IPS-18c (cell line): ENCODE results near the gene C4orf54.

Source experiments
- H3K4me3 ChIP-seq: 2 replicates; pipeline ENCODE4 v1.7.0; 2013; ENCODE audit warnings: low read depth, mild to moderate bottlenecking, low read length, moderate library complexity; ENCODE audit not compliant: insufficient read depth
- H3K9me3 ChIP-seq: one replicate; pipeline ENCODE4 v1.6.1; 2013; ENCODE audit warnings: mild to moderate bottlenecking, low read length, moderate library complexity; ENCODE audit not compliant: control insufficient read depth, insufficient read depth

Gene C4orf54

DNA sequence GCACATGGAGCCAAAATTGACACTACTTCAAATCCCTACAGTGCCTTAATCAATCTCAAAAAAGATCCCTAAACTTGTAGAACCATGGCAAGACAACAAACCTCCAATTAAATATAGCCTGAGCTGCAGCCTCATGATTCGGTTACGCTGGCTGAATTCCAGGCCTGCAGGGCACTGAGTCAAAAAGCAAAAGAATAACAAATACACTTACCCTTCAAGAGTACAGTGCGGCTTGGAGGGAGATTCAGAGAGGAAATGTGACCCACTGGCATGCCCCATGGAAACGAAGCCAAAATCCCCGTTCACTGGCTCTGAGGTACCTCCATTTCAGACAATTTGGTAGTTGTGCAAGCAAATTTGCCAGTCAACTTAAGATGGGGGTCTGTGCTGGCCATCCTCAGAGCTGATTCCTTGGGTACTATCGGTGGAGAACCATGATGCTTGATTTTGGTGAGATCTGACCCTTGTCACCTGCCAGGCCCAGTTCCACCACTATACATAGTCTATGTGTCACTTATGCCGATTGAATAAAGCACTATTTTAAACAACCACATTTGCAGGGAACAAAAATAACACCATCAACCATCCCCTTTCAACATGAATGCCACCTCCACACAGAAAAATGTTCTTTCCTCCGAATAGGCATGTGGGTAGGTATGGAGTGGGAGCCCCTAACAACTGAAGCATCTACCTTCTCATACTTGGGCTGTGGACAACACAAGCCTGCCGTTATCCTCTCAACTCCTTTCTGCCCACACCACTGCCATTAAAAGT lies 2.1 kb downstream of the C4orf54 start:
- no peak overlapping the region for H3K4me3 ChIP-seq
- H3K9me3 ChIP-seq, result peaks cover 2% of the 10 kb centered on the region

DNA sequence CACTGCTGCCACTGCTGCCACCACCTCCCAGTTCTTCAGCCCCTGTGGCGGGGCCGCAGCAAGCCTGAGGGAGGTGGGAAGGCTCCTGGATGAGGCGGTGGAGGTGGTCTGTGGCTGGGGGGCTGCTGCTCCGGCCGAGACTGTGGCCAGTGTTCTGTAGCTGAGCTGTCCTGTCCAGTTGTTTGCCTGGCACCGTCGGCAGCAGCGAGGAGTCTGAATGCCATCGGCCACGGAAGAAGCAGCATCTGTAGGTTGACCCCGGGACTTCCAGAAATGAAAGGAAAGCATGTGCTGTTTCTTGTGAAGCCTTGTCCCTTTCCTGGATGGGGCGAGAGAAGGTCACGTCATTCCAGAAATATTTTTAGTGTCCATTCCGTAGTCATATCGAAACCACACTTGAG lies 3.3 kb downstream of the C4orf54 start:
- H3K9me3 ChIP-seq, result peaks cover 2% of the 10 kb centered on the region

DNA sequence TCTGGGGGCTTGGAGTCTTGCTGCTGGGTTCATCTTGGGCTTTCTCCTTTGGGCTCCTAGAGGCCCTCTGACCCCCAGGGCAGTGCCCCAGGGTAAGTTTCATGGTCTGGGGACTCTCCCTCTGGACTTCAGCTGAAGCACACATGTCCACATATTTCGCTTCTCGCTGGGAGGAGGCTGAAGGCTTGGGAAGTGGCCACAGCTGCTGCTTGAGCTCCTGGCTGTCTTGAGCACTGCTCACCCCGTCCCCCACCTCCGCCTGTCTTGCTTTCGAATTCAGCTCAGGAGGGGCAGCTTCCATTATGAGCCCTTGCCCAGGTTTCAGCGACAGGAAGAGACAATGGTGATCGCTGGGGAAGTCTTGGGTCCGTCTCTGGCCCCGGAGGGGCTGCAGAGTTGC lies 3.7 kb downstream of the C4orf54 start:
- no peak overlapping the region for H3K4me3 ChIP-seq

More for the DNA sequence above, 3.3 kb downstream of the C4orf54 start:
- H3K4me3 ChIP-seq, result no peak overlapping the region

DNA sequence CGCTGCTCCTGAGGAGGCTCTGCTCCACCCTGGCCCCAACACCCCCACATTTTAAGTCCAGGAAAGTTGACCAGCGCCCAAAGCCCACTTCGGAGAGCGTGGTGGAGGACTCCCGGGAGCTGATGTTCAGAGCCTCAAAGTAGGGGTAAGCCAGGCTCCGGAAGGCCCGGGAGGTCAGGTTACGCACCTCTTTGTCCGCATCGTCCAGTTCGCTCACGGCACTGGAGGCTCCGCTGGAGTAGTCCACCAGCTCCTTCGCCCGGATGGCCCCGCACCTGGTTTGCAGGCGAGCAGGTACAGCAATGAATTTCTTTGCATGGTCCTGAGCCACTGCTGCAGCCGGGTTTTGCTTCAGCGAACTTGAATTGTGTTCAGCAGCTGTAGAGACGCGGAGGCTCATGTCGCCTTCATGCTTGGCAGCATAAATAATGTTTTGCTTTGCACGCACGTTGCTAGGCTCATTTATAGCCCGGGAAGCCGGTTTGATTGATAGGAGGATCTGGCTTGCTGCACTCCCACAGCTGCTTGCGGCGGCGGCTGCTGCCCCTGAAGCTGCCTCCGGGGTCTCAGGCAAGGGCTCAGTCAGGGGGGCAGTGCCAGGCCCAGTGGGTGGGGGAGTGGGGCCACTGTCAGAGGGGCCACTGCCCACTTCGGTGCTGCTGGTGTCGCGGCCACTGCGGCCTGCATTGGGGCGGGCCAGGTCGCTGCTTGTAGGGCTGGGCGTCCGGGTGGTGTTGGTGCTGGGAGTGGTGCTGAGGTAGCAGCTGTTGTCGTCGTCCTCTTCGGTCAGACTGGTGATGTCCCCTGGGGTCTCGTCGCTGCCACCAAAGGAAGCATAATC lies 4.8 kb downstream of the C4orf54 start:
- Histone ChIP-seq H3K9me3 (peaks cover 2% of the 10 kb centered on the region), H3K4me3 (no peak overlapping the region)

More for the DNA sequence above, 3.7 kb downstream of the C4orf54 start:
- peaks cover 2% of the 10 kb centered on the region for H3K9me3 ChIP-seq

DNA sequence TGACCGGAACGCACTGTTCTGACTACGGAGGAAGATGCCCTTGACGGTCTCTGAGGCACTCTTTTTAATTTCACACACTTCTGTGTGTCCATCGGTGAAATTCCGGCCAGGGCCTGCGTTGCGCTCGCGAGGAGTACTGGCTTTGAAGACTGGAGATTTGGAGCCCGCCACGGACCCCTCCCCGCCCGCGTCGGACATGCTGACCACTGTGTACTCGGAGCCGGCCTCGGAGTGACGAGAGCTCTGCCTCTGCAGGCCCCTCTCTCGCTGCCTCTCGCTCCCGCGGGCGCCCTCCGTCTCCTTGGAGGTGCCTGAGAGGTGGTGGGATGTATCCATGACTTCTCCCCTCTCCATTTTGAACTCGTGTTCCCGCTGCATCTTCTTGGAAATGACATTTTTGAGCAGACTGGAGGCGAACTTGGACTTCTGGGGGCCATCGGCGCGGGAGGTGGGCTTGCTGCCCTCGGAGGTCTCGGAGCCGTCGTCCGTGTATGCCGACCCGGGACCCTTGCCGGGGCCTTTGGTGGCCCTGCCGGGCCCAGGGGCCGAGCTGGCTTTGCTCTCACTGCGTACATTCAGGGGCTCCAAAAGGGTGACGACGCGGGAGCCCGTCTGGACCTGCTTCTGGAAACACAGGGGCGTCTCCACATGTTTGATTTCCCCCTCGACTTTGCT lies 5.7 kb downstream of the C4orf54 start:
- Histone ChIP-seq H3K9me3 (peaks cover 2% of the 10 kb centered on the region), H3K4me3 (no peak overlapping the region)

DNA sequence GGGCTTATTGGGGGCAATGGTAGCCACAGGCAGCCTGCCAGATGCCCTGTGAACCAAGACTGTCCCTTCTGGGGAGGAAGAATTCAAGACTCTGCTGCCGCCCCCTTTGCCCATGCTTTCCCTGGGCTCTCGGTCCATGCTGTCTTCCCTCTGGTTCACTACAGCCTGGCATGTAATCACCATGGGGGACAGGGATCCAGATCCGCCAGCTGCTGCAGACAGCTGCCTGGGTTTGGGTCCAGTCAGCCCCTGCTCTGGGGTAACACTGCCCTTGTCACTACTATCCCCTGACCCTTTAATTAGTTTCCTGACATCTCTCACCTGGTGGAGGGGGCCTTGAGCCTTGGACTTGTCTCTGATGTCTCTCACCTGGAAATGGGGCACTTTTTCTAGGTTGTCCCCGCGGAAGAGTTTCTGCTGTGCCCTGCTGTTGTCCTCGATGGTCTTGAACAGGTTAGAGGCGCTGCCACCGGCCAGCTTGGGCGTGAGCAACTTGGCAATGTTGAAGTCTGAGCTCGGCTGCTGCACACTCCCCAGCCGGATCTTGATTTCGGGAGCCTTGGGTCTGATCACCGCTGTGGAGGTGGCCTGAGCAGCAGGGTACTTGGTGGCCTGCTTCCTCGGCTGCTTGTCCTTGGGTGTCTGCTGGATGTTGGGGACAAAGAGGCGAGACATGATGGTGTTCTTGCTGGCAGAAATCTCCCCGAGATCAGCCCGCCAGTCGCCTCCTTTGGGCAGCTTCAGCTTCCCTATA lies 6.4 kb downstream of the C4orf54 start:
- Histone ChIP-seq H3K4me3 (no peak overlapping the region), H3K9me3 (peaks cover 2% of the 10 kb centered on the region)

DNA sequence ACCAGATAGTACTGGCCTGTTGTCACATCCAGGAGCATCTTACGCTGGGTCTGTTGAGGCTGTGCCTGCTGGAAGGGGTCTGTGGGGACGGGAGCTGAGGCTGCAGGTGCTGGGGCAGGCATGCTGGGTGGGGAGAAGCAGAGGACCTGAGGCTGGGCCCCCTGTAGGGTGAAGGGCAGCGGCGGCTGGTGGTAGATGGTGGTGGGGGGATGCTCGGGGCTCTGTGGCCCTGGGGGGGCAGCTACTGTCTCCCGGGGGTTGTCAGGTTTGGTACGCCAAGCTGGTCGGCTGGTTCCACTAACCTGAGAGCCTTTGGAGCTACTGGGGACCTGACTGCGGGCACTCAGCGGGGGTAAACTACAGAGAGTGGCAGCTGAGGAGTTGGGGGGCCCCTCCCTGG lies 7.8 kb downstream of the C4orf54 start:
- H3K4me3 ChIP-seq, result no peak overlapping the region
- H3K9me3 ChIP-seq, result peaks cover 2% of the 10 kb centered on the region

DNA sequence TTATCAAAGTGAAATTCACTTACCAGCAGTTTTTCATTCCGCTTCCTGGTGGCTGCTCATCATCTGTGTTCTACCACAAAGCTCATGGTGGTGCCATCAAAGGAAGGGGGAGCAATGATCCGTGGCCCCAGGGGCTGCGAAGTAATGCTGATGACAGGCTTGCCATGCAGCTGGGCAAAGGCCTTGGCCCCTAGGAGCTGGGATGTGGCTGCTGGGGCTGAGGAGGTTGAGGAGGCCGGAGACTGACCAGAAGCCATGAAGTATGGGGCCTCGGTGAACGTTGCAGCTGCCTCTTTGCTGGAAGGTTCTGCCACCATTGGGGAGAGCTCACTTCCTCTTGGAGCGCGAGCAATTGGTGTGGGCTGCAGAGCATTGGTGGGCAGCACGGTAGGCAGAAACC lies 8.4 kb downstream of the C4orf54 start:
- Histone ChIP-seq H3K4me3 (no peak overlapping the region), H3K9me3 (no peaks in the 10 kb centered on the region)

DNA sequence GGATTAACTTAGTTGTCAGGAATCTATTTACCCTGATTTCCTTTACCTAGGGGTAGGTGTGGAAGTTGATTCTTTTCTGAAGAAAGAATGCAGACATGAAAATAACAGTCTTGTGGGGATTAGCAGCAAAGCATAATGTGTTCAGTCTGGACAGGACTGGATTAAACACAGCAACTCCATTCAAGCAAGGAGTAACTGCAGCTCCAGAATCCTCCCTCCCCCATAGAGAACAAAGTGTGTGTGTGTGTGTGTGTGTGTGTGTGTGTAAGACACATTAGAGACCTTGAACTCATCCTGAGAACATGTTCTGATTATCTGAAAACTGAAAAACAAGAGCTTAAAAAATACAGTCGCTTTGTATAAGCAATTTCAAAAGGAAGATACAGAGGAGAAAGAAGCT lies 9.3 kb downstream of the C4orf54 start:
- no peaks in the 10 kb centered on the region for H3K9me3 ChIP-seq
- H3K4me3 ChIP-seq, result no peak overlapping the region

DNA sequence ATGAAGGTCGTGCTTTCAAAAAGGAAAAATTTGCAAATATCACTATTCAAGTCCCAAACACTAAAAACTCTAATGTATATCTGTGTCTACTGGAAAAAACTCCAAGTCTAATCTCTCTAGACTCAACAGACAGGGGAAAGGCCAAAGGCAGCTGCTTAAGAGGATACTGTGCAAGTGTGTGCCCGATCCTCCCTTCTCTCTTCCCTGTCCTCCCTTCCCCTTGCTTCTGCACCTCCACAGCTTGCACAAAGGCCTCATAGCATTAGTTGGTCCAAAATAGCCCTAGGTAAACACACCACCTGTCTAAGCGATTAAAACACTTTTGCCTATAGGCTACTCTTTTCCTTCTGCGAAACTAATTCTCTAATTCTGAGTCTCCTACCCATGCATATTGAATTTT lies 10.6 kb downstream of the C4orf54 start:
- H3K9me3 ChIP-seq, result no peaks in the 10 kb centered on the region
- no peak overlapping the region for H3K4me3 ChIP-seq

DNA sequence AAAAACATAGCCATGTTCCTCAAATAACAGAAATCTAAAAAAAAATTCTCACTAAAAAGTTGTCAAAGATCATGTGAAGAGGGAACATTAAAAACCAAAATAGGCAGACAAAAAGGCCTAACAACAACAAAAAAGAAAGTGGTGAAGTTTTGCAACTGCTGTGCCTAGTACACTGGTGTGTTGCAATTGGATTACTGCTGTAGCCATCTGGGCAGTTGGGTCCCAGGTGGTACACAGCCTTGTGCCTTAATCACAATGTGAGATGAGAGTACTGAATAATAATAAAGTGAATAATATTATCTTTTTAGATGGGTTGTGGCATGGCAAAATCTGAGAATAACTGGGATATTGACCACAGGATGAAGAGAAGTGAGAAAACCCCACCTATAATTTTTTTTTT lies 12.0 kb downstream of the C4orf54 start:
- H3K9me3 ChIP-seq, result no peaks in the 10 kb centered on the region
- H3K4me3 ChIP-seq, result no peak overlapping the region

DNA sequence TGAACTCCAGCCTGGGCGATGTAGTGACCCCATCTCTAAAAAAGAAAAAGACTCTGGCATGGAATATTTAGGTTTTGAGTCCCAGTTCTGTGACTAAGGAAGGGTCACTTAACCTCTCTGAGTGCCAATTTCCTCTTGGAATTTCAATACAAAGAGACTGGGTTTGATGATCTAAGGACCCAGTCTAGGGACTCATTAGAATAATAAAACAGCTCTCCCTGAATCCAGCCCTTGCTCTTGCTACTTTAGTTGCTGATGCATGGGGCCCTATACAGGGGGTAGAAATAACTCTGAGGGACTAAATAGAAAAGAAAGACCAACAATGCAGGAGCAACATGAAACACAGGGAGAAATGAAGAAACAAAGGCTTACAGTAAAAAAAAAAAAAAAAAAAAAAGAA lies 12.6 kb downstream of the C4orf54 start:
- H3K9me3 ChIP-seq, result no peaks in the 10 kb centered on the region

DNA sequence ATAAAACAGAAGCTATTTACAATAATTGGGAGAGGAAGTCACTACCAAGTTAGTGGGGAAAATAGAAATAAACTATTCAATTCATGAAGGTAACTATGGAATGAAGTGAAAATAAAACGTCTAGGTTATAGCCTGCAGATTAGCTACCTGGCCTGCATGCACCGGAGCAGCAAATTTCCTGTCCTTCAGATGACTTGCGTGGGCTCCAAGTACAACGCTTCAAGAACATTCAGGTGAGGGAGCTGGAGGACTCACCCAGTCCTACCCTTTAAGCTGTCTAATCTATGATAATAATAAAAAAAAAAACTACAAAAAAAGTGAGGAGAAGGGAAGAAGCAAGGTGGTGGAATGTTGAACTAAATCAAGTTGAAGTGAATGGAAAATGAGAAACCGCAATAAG lies 13.2 kb downstream of the C4orf54 start:
- Histone ChIP-seq H3K9me3 (no peaks in the 10 kb centered on the region), H3K4me3 (no peak overlapping the region)

More for the DNA sequence above, 12.6 kb downstream of the C4orf54 start:
- no peak overlapping the region for H3K4me3 ChIP-seq

DNA sequence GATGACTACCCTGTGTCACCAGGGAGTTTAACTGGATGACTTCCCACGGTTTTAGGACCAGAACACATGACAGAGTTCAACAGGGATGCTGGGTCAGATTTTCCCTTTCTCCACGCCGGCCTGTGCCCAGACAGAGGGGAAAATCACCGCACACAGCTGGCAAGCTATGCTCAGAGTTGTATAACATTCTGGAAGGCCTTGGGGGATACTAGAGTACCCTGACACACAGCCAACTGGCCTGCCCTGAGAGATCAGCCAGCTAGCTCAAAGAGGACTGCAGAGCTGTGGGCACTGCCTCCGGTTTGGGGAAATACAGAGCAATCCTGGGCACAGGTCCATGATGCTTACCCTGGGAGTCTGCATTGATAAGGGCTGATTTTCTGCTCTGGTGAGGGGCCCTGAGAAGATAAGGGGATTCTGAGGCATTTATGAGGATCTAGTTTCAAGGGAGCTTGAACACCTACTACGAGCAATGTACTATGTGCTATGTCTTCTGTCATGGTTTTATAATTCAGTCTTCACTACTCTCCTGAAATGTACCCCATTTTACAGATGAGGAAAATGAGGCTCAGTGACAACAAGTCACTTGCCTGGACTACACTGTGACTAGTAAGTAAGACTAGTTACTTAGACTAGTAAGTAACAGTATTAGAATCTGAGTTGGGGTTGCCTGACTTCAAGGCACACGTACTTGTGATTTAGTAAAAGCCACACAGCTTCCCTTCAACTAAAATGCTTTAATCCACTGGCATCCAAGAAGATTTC lies 14.7 kb downstream of the C4orf54 start:
- H3K4me3 ChIP-seq, result no peak overlapping the region
- H3K9me3 ChIP-seq, result no peaks in the 10 kb centered on the region

DNA sequence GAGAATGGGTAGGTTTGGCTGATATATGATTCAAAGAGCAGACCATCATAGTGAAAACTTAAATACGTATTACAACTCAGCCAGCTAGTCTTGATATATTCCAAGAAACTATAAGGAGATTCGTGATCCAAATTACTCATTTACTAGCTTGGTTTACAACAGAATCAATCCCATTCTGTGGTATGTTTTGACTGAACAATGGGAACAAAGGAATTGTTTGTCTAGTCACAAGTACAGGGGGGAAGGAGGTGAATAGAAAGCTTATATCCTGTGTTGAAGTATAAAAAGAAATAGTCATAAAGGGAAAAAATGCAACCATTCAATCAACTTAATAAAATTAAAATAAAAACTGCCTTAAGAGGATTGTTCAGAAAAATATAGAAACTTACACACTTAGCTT lies 17.0 kb downstream of the C4orf54 start:
- H3K9me3 ChIP-seq, result no peaks in the 10 kb centered on the region

DNA sequence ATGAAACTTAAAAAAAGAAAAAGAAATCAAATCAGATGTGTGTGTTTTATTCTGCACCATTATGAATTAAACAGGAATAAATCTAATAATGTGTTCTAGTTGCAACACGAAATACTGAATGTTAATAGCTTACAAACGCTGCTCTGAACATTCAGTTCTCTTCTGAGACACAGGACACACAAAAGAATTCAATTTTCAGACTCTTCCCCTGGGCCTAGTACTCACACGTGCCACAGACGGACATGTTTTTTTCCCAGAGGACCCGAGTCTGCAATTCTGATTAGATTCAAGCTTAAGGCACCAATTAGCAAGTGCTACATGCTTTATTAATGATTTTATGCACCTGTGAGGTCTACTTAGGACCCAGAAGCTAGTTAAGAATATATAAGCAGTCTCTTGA lies 20.5 kb downstream of the C4orf54 start:
- Histone ChIP-seq H3K9me3 (no peaks in the 10 kb centered on the region), H3K4me3 (no peak overlapping the region)

More for the DNA sequence above, 17.0 kb downstream of the C4orf54 start:
- no peak overlapping the region for H3K4me3 ChIP-seq
